Measurements from ENCODE around the gene PROZ.

- TF ChIP-seq CTCF (IDR thresholded peaks at IDR 0.05) (no peak; the same call in 1 of the 2 replicates), POLR2AphosphoS5 (IDR thresholded peaks at IDR 0.05; ENCODE audit: low read depth, low read length) (peak; percentile 83), RAD21 (IDR thresholded peaks at IDR 0.05; ENCODE audit: low read length) (no peak), USF2 (IDR thresholded peaks at IDR 0.05; ENCODE audit: borderline replicate concordance, low read depth, low read length) (no peak)
Measured at GRCh38 chr13:113187263-113187669, 28.8 kb downstream of the PROZ start.

Data from SK-N-SH (cell line).